Neural cell (in vitro differentiated cells): ENCODE measurements around the gene SURF6. TPM values are rescaled to one million over a fixed set of nuclear protein-coding genes. Genes with fewer than 3 reads are reported as not detected.

ENCODE experiments used
- H2AFZ ChIP-seq: fragments of 200-600, 300-800 bp; sonication (generic), shearing (Covaris generic); 2 replicates; pipeline ENCODE4 v1.6.0; 2014; ENCODE audit warnings: low read depth, mild to moderate bottlenecking, antibody characterized with exemption, low read length, moderate library complexity
- H3F3A ChIP-seq: fragments of 200-600 bp; shearing (Covaris generic); 2 replicates; pipeline ENCODE4 v1.6.1; 2016; ENCODE audit warnings: mild to moderate bottlenecking, moderate library complexity, mixed read lengths, antibody characterized with exemption, low read length; ENCODE audit not compliant: insufficient read depth, poor library complexity, severe bottlenecking
- H3K27ac ChIP-seq: fragments of 200-600, 300-800 bp; sonication (generic), shearing (Covaris generic); 2 replicates; pipeline ENCODE4 v1.5.1; 2014; ENCODE audit warnings: mild to moderate bottlenecking, low read length, moderate library complexity
- H3K27me3 ChIP-seq: fragments of 300-800, 200-600 bp; sonication (generic), shearing (Covaris generic); 2 replicates; pipeline ENCODE4 v1.6.0; 2014; ENCODE audit warnings: mild to moderate bottlenecking, low read depth, low read length, moderate library complexity; ENCODE audit not compliant: insufficient read depth
- H3K36me3 ChIP-seq: fragments of 300-800, 200-600 bp; sonication (generic), shearing (Covaris generic); 2 replicates; pipeline ENCODE4 v1.5.1; 2014; ENCODE audit warnings: mild to moderate bottlenecking, antibody characterized with exemption, low read length, moderate library complexity; ENCODE audit not compliant: insufficient read depth
- H3K4me2 ChIP-seq: fragments of 300-800, 200-600 bp; sonication (generic), shearing (Covaris generic); 2 replicates; pipeline ENCODE4 v1.6.0; 2014; ENCODE audit warnings: mild to moderate bottlenecking, low read length
- H3K4me3 ChIP-seq: fragments of 300-800, 200-600 bp; sonication (generic), shearing (Covaris generic); 2 replicates; pipeline ENCODE4 v1.5.1; 2014; ENCODE audit warnings: mild to moderate bottlenecking, low read length, moderate library complexity
- H3K79me2 ChIP-seq: fragments of 200-600 bp; shearing (Covaris generic); replicated peaks from 2 replicates; pipeline ENCODE4 v1.6.0; 2014; ENCODE audit warnings: mild to moderate bottlenecking, low read length, moderate library complexity; ENCODE audit not compliant: insufficient read depth
- H3K9ac ChIP-seq: fragments of 300-800, 200-600 bp; sonication (generic), shearing (Covaris generic); 2 replicates; pipeline ENCODE4 v1.6.1; 2016; ENCODE audit warnings: mild to moderate bottlenecking, low read length, mixed read lengths
- H3K9me2 ChIP-seq: fragments of 200-600 bp; shearing (Covaris generic); 2 replicates; pipeline ENCODE4 v1.6.1; 2016; ENCODE audit warnings: mild to moderate bottlenecking, low read length, mixed read lengths; ENCODE audit not compliant: insufficient read depth
- H3K9me3 ChIP-seq: fragments of 200-600, 300-800 bp; sonication (generic), shearing (Covaris generic); 2 replicates; pipeline ENCODE4 v1.6.1; 2016; ENCODE audit warnings: mild to moderate bottlenecking, mixed run types, low read length, moderate library complexity, mixed read lengths
- H4K20me1 ChIP-seq: fragments of 200-600 bp; shearing (Covaris generic); 2 replicates; pipeline ENCODE4 v1.6.1; 2016; ENCODE audit warnings: mild to moderate bottlenecking, mixed run types; ENCODE audit not compliant: insufficient read depth
- EP300 ChIP-seq: fragments of 450-650 bp; conservative IDR thresholded peaks from 2 replicates; pipeline ENCODE4 v1.6.1; 2014; ENCODE audit warnings: antibody characterized with exemption, mild to moderate bottlenecking, moderate library complexity; ENCODE audit not compliant: poor library complexity, severe bottlenecking
- EZH2 ChIP-seq: fragments of 200-600, 300-800 bp; shearing (Covaris generic), sonication (generic); IDR thresholded peaks from 2 replicates; pipeline ENCODE4 v1.6.1; 2014; ENCODE audit warnings: antibody characterized with exemption, low read length, borderline replicate concordance, mild to moderate bottlenecking; ENCODE audit not compliant: insufficient read depth, poor library complexity, severe bottlenecking
- MXI1 ChIP-seq: fragments of 450-650 bp; conservative IDR thresholded peaks from 2 replicates; pipeline ENCODE4 v1.6.1; 2014; ENCODE audit warnings: antibody characterized with exemption, mild to moderate bottlenecking; ENCODE audit not compliant: poor library complexity, severe bottlenecking
- POLR2AphosphoS5 ChIP-seq: IDR thresholded peaks from 2 replicates; pipeline ENCODE4 v1.6.1; 2012
- RAD21 ChIP-seq: fragments of 450-650 bp; conservative IDR thresholded peaks from 2 replicates; pipeline ENCODE4 v1.6.1; 2014; ENCODE audit warnings: antibody characterized with exemption, mild to moderate bottlenecking, moderate library complexity
- SMC3 ChIP-seq: fragments of 450-650 bp; conservative IDR thresholded peaks from 2 replicates; pipeline ENCODE4 v1.6.1; 2014; ENCODE audit warnings: antibody characterized with exemption, mild to moderate bottlenecking, moderate library complexity; ENCODE audit not compliant: poor library complexity
- TAF1 ChIP-seq: IDR thresholded peaks from 2 replicates; pipeline ENCODE4 v1.6.1; 2012; ENCODE audit warnings: low read depth
- polyA plus RNA-seq: library from polyadenylated mRNA; depleted of rRNA; stranded (reverse); fragments of >200 nt; gene quantifications from 2 replicates; pipeline ENCODE4 v1.2.3, GENCODE V29; 2014
- TF ChIP-seq, protein P1 (sequence below): IDR thresholded peaks from 2 replicates; pipeline ENCODE4 v1.6.1; 2012; ENCODE audit warnings: borderline replicate concordance
- TF ChIP-seq, protein P2 (sequence below): fragments of 450-650 bp; IDR thresholded peaks from 2 replicates; pipeline ENCODE4 v1.5.1; 2014; ENCODE audit warnings: antibody characterized with exemption, mild to moderate bottlenecking, moderate library complexity; ENCODE audit not compliant: poor library complexity, severe bottlenecking

SURF6 gene
- polyA plus RNA-seq, 1 donor from 2014 or later = 20.7 TPM

DNA sequence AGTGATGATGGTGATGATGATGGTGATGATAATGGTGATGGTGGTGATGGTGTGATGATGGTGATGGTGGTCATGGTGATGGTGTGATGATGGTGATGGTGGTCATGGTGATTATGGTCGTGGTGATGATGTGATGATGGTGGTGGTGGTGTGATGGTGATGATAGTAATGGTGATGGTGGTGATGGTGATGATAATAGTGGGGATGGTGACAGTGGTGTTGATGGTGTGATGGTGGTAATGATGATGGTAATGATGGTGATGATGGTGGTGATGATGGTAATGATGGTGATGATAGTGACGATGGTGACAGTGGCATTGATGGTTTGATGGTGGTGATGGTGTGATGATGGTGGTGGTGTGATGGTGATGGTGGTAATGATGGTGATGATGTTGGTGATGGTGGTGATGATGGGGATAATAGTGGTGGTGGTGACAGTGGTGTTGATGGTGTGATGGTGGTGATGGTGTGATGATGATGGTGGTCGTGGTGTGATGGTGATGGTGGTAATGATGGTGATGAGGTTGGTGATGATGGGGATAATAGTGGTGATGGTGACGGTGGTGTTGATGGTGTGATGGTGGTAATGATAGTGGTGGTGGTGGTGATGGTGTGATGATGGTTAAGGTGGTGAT lies 46.6 kb upstream of the SURF6 start:
- no peak overlapping the region for H3K27ac ChIP-seq
- no peaks in the 10 kb centered on the region for H4K20me1 ChIP-seq
- H3K9me2 ChIP-seq = no peaks in the 10 kb centered on the region
- H3K27me3 ChIP-seq = no peaks in the 10 kb centered on the region
- no peak overlapping the region for H3K9ac ChIP-seq
- H3K36me3 ChIP-seq = no peaks in the 10 kb centered on the region
- H2AFZ ChIP-seq = no peak overlapping the region
- no peaks in the 10 kb centered on the region for H3F3A ChIP-seq
- TF ChIP-seq EP300 (no peak), EZH2 (no peak), SMC3 (no peak), POLR2AphosphoS5 (no peak), RAD21 (no peak), TAF1 (no peak), MXI1 (no peak)
- TF ChIP-seq, protein P1, sequence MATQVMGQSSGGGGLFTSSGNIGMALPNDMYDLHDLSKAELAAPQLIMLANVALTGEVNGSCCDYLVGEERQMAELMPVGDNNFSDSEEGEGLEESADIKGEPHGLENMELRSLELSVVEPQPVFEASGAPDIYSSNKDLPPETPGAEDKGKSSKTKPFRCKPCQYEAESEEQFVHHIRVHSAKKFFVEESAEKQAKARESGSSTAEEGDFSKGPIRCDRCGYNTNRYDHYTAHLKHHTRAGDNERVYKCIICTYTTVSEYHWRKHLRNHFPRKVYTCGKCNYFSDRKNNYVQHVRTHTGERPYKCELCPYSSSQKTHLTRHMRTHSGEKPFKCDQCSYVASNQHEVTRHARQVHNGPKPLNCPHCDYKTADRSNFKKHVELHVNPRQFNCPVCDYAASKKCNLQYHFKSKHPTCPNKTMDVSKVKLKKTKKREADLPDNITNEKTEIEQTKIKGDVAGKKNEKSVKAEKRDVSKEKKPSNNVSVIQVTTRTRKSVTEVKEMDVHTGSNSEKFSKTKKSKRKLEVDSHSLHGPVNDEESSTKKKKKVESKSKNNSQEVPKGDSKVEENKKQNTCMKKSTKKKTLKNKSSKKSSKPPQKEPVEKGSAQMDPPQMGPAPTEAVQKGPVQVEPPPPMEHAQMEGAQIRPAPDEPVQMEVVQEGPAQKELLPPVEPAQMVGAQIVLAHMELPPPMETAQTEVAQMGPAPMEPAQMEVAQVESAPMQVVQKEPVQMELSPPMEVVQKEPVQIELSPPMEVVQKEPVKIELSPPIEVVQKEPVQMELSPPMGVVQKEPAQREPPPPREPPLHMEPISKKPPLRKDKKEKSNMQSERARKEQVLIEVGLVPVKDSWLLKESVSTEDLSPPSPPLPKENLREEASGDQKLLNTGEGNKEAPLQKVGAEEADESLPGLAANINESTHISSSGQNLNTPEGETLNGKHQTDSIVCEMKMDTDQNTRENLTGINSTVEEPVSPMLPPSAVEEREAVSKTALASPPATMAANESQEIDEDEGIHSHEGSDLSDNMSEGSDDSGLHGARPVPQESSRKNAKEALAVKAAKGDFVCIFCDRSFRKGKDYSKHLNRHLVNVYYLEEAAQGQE = no peak
- TF ChIP-seq, protein P2, sequence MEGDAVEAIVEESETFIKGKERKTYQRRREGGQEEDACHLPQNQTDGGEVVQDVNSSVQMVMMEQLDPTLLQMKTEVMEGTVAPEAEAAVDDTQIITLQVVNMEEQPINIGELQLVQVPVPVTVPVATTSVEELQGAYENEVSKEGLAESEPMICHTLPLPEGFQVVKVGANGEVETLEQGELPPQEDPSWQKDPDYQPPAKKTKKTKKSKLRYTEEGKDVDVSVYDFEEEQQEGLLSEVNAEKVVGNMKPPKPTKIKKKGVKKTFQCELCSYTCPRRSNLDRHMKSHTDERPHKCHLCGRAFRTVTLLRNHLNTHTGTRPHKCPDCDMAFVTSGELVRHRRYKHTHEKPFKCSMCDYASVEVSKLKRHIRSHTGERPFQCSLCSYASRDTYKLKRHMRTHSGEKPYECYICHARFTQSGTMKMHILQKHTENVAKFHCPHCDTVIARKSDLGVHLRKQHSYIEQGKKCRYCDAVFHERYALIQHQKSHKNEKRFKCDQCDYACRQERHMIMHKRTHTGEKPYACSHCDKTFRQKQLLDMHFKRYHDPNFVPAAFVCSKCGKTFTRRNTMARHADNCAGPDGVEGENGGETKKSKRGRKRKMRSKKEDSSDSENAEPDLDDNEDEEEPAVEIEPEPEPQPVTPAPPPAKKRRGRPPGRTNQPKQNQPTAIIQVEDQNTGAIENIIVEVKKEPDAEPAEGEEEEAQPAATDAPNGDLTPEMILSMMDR = no peak
- no peak overlapping the region for H3K4me2 ChIP-seq
- no peaks in the 10 kb centered on the region for H3K9me3 ChIP-seq
- no peak overlapping the region for H3K4me3 ChIP-seq
- H3K79me2 ChIP-seq = no peaks in the 10 kb centered on the region

DNA sequence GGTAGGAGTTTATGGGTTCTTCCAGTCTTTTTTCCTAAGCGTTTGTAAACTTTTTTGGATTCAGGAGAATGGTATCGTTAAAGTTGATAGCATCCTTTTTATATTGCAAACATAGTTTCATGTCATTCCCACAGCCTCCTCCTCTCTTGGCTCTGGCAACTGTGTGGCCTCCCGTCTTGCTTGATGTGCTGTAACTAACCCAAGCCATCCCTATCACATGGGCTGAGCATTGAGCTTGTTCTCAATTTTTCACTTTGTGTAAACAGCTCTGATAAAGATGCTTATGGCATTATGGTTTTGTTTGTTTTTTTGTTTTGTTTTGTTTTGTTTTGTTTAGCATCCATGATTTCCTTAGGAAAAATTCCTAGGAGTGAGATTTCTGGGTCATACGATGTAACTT lies 44.7 kb upstream of the SURF6 start:
- Histone ChIP-seq H4K20me1 (no peaks in the 10 kb centered on the region), H3K4me3 (no peak overlapping the region)

More for the DNA sequence above, 44.7 kb upstream of the SURF6 start:
- no peak for TF ChIP-seq EP300
- TF ChIP-seq EZH2 = no peak
- Histone ChIP-seq H3K4me2 (no peak overlapping the region), H3K36me3 (no peaks in the 10 kb centered on the region), H3K9me2 (no peaks in the 10 kb centered on the region), H3K9me3 (no peaks in the 10 kb centered on the region), H3K9ac (no peak overlapping the region), H3F3A (no peaks in the 10 kb centered on the region), H3K79me2 (no peaks in the 10 kb centered on the region), H3K27me3 (no peaks in the 10 kb centered on the region), H2AFZ (no peak overlapping the region), H3K27ac (no peak overlapping the region)
